ENCODE measurements around the gene SEMA4C.
"Not testable (repeated sequence)": the region's sequence is repeated elsewhere in the genome, so short reads cannot be mapped to it uniquely, and the experiment has no call there.

SEMA4C gene

DNA sequence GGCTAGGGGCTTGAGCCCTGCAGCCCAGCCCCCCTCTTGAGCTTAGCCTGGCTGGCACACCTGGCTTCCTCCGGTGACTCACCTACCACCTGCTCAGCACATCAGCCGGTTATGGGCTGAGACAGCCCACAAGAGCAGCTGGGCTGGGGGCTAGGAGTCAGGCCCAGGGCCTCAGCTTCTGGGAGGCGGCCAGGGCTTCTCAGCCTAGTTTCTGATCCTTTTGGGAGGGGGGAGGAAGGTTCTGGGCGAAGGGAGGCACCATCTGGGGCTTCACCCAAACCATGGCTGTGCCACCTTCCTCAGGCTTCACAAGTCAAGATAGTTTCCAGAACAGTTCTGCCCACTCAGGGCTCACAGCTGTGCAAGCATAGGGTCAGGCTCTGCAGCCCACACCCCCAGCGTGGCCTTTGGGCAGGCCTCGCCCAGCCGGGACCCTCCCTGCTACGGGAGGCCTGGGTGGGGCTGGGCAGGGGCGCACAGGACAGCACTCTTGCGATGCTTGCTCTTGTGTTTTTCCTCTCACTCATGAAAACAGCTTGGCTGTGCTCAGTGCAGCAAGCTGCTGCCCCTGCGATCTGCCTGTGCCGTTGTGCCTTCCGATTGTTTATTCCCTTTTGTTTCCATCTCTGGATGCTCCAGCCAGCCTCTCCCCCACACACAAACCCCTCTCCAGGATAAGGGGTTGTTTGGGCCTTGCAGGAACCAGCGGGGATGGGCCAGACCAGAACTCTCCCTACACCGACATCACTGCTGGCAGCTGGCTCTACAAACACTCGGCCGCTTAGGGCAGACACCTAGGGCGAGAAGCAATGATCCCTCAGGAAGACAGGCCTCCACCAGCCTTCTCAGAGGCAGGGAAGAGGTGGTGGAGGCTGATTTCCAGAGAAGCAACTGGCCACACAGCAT, 26.1 kb upstream of the SEMA4C start:
- DNase-seq, result no peak

DNA sequence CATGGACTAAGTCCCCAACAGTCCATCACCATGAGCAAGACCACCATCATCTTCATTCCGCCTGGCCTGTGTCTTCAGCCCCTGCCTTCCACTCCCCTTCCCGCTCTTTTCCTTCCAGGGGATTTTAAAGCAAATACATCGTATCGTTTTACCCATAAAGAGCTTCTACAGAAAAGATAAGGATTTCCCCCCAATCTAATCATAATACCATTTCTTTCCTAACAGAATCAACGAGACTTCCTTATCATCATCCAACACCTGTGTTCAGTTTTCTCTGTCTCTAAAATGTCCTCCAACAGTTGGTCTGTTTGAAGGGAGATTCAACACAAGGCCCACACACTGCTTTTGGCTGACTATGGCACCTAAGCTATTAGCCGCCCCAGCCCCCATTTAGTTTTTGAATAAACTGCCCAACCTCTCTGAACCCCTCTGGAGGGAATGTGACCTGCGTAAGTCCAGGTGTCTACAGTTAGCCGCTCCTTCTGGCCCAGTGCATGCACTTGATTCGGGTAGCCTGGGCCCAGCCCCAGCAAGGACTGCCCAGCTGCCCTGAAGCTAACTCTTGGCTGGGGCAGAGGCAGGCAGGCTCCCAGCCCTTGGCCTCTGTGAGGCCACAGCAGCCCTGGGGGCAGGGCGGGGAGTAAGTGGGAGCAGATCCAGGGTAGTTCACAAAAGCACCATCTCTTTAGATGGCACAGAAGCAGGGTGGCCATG, 25.3 kb upstream of the SEMA4C start:
- DNase-seq, result no peak

GRCh38 chr2:96894151-96894531, 24.3 kb upstream of the SEMA4C start:
- no peak for DNase-seq

- no peak for DNase-seq
These were observed 23.6 kb upstream of the SEMA4C start for GRCh38 chr2:96893289-96894150.

GRCh38 chr2:96891591-96892333, 21.9 kb upstream of the SEMA4C start:
- no peak for DNase-seq

DNA sequence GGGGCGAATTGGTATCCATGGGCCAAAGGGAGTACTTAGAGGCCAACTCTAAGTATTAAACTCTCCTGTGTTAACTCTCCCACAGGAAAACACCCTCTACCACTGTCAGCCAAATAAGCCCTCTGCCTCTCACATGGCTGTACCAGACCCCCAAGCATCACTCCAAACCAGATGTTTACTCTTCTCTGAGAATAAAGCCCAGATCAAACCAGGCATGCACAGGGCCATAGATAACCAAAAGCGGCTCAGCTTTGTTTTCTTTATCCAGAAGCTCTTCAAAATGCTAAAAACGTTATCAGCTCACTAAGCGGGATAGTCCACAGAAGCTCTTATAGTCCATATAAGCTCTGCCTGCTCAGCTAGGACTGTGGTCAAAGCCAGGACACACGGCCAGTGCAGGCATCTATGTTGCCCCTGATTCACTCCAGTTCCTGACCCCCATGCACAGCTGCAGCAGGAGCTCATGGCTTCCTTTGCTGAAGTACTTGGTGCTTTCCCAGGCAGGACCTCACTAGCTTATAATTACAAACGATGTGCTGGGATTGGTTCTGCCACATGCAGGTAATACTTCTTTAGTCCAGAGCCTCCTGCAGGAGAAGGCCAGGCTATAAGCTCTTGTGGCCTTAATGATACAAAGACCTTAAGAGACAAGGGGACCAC, 21.0 kb upstream of the SEMA4C start:
- DNase-seq, result no peak

- no peak for DNase-seq
These were observed 20.4 kb upstream of the SEMA4C start for GRCh38 chr2:96890252-96890651.

DNA sequence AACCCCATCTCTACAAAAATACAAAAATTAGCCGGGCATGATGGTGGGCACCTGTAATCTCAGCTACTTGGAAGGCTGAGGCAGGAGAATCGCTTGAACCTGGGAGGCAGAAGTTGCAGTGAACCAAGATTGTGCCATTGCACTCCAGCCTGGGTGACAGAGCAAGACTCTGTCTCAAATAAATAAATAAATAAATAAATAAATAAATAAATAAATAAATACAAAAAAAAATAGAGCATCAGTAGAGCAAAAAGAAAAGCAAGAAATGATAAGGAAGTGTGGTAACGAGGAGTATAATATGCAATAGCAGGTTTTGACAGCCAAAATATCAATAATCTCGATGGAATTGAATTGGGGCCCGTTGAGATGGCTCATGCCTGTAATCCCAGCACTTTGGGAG, 19.6 kb upstream of the SEMA4C start:
- DNase-seq, result not testable (repeated sequence)

DNA sequence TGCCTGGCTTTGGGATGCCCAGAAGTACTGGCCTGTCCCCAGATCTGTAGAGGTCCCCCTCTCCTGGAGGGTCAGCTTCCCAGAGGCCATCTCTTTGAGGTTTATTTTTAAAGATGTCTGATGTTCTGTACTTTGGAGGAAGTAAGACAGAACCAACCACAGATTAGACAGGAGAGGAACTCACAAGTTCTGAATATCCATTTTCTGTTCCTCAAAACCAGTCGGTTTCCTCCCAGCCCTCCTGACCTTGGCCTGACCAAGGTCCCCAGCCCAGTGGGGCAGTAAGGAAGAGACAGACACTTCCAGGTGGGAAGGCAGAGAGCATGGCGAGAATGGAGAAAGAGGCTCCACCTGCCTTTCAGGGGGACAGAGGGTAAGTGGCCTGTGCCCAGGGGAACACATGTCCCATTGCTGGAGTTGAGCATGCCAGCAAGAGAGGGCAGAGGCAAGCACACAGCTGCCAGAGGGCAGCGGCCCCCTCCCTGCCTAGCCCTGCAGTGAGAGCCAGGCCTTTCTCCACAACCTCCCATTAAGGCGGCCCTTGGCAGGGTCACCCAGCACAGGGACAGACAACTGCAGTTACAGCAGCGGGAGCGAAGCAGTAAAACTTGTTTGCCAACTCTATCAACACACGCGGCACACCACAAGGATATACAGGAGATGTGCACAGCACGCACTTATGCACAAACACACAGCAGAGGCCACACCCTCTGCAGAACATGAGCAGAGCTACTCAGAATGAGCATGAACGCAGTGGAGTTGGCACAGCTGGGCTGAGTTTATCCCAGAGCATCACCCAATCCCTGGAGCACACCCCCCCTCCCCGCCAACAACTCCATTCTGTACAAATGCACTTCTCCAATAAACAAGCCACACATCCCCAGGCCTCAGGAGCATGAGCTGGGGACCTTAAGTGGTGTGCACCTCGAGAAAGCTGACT, 18.5 kb upstream of the SEMA4C start:
- no peak for DNase-seq

DNA sequence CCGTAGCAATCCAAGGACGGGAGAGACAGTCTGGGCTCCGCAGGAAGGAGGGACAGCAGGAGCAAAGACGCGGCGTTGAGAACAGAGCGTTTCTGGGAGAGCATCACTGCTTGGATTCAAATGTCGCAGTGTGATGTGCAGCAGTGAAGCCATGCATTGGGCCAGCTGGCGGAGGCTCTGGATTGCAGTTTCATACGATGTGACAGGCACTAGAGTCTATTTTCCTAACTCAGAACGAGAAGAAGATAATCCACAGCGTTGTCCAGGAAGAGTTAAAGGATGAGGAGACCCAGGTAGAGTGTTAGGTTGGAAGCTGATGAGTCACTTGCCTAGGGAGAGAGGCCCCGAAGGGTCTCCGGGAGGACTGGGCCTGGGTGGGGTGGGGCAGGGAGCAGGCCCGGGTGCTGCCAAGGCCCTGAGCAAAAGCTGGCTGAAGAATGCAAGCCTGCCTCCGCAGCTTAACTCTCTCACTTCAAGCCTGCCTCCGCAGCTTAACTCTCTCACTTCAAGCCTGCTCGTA, 17.7 kb upstream of the SEMA4C start:
- no peak for DNase-seq

DNA sequence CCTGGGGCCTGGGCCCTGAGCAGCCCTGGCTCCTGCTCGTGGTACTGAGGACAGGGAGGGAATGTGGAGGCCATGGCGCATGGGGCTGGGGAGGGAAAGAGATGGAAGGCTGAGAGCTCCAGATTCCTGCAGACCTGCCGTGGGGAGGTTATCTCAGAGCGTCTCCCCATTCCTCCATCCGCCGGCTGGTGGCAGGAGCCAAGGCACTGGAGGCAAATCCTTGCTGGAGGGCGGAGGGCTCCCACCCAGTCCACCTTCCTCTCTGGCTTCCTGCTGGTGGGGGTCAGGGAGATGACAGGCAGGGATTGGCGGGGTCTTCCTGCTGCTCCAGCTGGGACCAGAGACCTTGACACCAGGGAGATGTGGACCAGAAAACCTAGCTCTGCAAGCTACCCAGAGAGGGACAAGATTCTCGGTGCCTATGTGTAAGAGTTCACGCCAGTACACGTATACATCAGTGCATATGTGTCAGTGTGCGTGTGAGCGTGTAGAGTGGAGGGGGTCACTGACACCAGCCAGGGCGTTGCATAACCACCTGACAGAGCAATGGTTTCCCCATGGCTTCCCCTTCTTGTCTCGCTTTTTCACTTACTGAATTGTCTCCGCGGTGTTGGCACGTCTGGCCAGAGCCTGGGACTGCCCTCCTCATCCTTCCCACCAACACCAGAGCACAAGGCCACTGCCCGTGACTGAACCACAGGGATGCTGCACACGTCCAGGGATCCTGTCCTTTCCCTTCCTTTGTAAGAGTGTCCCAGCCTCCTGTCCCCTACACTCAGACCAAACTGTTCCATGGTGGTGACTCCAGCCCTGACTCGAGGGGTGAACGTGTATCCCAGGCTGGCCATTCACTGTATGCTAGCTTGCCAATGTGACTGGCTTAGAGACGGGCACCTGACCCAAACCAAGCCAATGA, 15.8 kb upstream of the SEMA4C start:
- no peak for DNase-seq

- no peak for DNase-seq
These were observed 14.6 kb upstream of the SEMA4C start for GRCh38 chr2:96884299-96885094.

DNA sequence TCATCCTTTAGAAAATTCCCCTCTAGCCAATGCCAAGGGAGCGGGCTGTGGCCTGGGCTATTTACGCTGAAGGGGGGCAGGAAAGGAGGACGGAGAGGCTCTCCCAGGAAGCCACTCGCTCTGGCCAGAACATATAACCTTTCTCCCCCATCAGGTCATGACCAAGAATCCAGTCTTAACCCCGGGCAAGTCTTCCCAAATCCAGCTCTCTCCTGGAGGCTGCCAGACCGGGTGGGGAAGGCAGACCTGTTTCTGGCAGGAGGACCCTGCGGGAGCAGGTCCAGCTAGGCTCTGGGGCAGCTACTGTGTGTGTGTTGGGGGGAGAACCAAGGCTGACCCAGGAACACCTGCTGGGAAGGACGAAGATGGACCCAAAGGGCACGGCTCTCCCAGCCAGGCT, 13.4 kb upstream of the SEMA4C start:
- no peak for DNase-seq

GRCh38 chr2:96882906-96883305, 13.0 kb upstream of the SEMA4C start:
- no peak for DNase-seq

DNA sequence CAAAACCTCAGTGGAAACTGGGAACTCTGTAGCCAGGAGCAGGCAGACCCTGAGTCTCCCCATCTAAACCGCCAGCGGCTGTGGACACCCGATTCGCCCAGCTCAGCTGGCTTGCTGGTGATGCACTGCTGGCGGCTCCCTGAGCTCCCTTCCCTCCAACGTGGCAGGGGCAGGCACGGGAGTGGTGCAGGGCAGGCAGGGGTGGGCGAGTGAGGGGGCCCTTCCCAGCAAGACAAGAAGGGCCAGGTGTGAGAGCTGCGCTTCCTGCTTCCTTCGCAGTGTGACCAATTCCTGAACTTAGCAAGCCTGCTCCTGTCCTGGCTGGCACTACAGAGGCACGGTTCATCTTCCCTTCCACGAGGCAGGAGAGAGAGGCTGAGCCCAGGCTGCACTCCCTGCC, 12.3 kb upstream of the SEMA4C start:
- DNase-seq, result no peak

- DNase-seq, result no peak
These were observed 11.7 kb upstream of the SEMA4C start for GRCh38 chr2:96881349-96882195.

DNA sequence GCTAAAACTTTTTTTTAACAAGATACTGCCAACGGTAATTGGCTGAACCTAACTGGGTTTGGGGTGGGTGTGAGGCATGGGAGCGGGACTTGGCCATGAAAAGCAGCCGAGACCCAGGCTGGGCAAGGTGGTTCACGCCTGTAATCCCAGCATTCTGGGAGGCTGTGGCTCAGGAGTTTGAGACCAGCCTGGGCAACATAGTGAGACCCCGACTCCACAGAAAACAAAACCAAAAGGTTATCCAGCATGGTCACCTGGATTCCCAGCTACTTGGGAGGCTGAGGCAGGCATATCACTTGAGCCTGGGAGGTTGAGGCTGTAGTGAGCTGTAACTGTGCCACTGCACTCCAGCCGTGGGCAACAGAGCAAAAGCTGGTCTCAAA, 11.0 kb upstream of the SEMA4C start:
- DNase-seq, result no peak
